Effector CD8-positive, alpha-beta T cell (primary cell): ENCODE results near the gene TOMM40.
A peak's percentile ranks its signal among the peaks of the same experiment; 100 is the strongest.
"Not testable (repeated sequence)": the region's sequence is repeated elsewhere in the genome, so short reads cannot be mapped to it uniquely, and the experiment has no call there.

ENCODE experiments used
- DNase-seq: peaks from one replicate; lab custom pipeline; 2025; lab: John Stamatoyannopoulos, UW

The TOMM40 gene

GRCh38 chr19:44897835-44898234 is 6.8 kb downstream of the TOMM40 start:
- no peak for DNase-seq

GRCh38 chr19:44900328-44901244 is 9.5 kb downstream of the TOMM40 start:
- DNase-seq, result no peak

GRCh38 chr19:44903216-44903601 is 12.2 kb downstream of the TOMM40 start:
- no peak for DNase-seq

GRCh38 chr19:44903602-44904425 is 12.8 kb downstream of the TOMM40 start:
- peak; percentile 59 for DNase-seq

GRCh38 chr19:44904426-44904994 is 13.5 kb downstream of the TOMM40 start:
- DNase-seq, result no peak

- DNase-seq, result no peak
Measured at GRCh38 chr19:44905437-44906160, 14.5 kb downstream of the TOMM40 start, which contains the start of gene APOE. Gene APOE, plus strand, starts transcription at chr19:44905796. Its CDS starts 829 bp downstream, at chr19:44906625.

GRCh38 chr19:44907613-44908012 is 16.6 kb downstream of the TOMM40 start:
- no peak for DNase-seq

- no peak for DNase-seq
Measured at GRCh38 chr19:44908074-44908835, 17.2 kb downstream of the TOMM40 start.

GRCh38 chr19:44908836-44909261 is 17.8 kb downstream of the TOMM40 start:
- DNase-seq, result no peak

GRCh38 chr19:44909775-44910174 is 18.7 kb downstream of the TOMM40 start:
- DNase-seq, result no peak

GRCh38 chr19:44911896-44912295 is 20.8 kb downstream of the TOMM40 start:
- not testable (repeated sequence) for DNase-seq

- DNase-seq, result no peak
Measured at GRCh38 chr19:44912854-44913253, 21.8 kb downstream of the TOMM40 start.

GRCh38 chr19:44913512-44914432 is 22.7 kb downstream of the TOMM40 start:
- DNase-seq, result not testable (repeated sequence)

GRCh38 chr19:44914433-44915206 is 23.6 kb downstream of the TOMM40 start, which contains the start of gene APOC1:
Gene APOC1, plus strand, starts transcription at chr19:44914608. Its CDS starts 284 bp downstream, at chr19:44914892.
- DNase-seq, result peak; percentile 70

GRCh38 chr19:44924243-44924725 is 33.2 kb downstream of the TOMM40 start:
- no peak for DNase-seq

GRCh38 chr19:44925114-44925891 is 34.2 kb downstream of the TOMM40 start:
- no peak for DNase-seq

GRCh38 chr19:44926245-44927077 is 35.4 kb downstream of the TOMM40 start:
- DNase-seq, result not testable (repeated sequence)
